Activated CD4-positive, alpha-beta memory T cell treated with anti-CD3 and anti-CD28 coated beads, Interleukin-2, amount 10 ng/mL, durations not matched to agents 7 days and 5 days (primary cell): ENCODE data around the gene FOXJ1. TPM values are rescaled to one million over a fixed set of nuclear protein-coding genes. Genes with fewer than 3 reads are reported as not detected.

Experiments
- CTCF ChIA-PET: fragments of 350-600 bp; sonication (Branson Sonifier 250); formaldehyde crosslinking; loops from one replicate; lab custom pipeline; 2021; ENCODE audit warnings: antibody characterized with exemption, inconsistent platforms; lab: Charles Lee
- POLR2A ChIA-PET: fragments of 350-600 bp; sonication (Branson Sonifier 250); formaldehyde crosslinking; loops from one replicate; lab custom pipeline; 2021; ENCODE audit warnings: antibody characterized with exemption; lab: Charles Lee
- DNase-seq: peaks from one replicate; pipeline ENCODE4 v3.0.0-alpha.2; 2020
- H3K27ac Mint-ChIP-seq: one replicate; pipeline ENCODE4 v1.8.0; 2021; ENCODE audit warnings: mild to moderate bottlenecking, mixed read lengths
- H3K27me3 Mint-ChIP-seq: one replicate; pipeline ENCODE4 v1.8.0; 2021; ENCODE audit warnings: mixed read lengths
- H3K36me3 Mint-ChIP-seq: one replicate; pipeline ENCODE4 v1.8.0; 2021; ENCODE audit warnings: low read depth, mixed read lengths
- H3K4me1 Mint-ChIP-seq: one replicate; pipeline ENCODE4 v1.8.0; 2021; ENCODE audit warnings: mixed read lengths
- H3K4me3 Mint-ChIP-seq: one replicate; pipeline ENCODE4 v1.8.0; 2021; ENCODE audit warnings: mild to moderate bottlenecking, mixed read lengths
- H3K9me3 Mint-ChIP-seq: one replicate; pipeline ENCODE4 v1.8.0; 2021; ENCODE audit warnings: mixed read lengths
- total RNA-seq, 2 experiments: library from RNA; stranded (reverse); gene quantifications; one replicate each; pipeline ENCODE4 v1.2.3, GENCODE V29; 2021

The FOXJ1 gene
- total RNA-seq, 2 experiments from 2014 or later: 0.13 to 0.15 TPM

- Mint-ChIP-seq H3K9me3 (no peaks in the 10 kb centered on the region), H3K27me3 (no peaks in the 10 kb centered on the region), H3K27ac (no peak overlapping the region), H3K4me3 (no peak overlapping the region), H3K36me3 (peaks cover 17% of the 10 kb centered on the region), H3K4me1 (peaks cover 38% of the 10 kb centered on the region)
- ChIA-PET POLR2A (interaction anchor here (1.0 to 21.2 kb wide), 5 partner anchors 31 to 177 kb away, joined by 3 to 1244 read pairs (median 4); partner anchors contain the start of genes PRPSAP1 and UBALD2), CTCF (interaction anchor here (1.2 to 5.8 kb wide), 3 partner anchors 33 to 163 kb away, joined by 3 to 47 read pairs (median 5); partner anchors contain the start of gene FOXJ1)
- no peak for DNase-seq
These were observed 35.9 kb upstream of the FOXJ1 start for GRCh38 chr17:76176701-76177574.

- POLR2A ChIA-PET: interaction anchor here (0.7 to 21.2 kb wide), 3 partner anchors 29 to 93 kb away, joined by 3 to 1244 read pairs (median 3); partner anchors contain the start of gene UBALD2
- no peak for DNase-seq
- Mint-ChIP-seq H3K9me3 (no peaks in the 10 kb centered on the region), H3K27ac (no peak overlapping the region), H3K27me3 (no peaks in the 10 kb centered on the region), H3K4me1 (peaks cover 11% of the 10 kb centered on the region), H3K36me3 (peaks cover 17% of the 10 kb centered on the region), H3K4me3 (no peak overlapping the region)
- CTCF ChIA-PET: interaction anchor here (0.7 to 1.3 kb wide), 2 partner anchors 9 to 106 kb away, joined by 4 read pairs; no protein-coding TSS in a partner anchor
These were observed 33.0 kb upstream of the FOXJ1 start for GRCh38 chr17:76174037-76174436.

DNA sequence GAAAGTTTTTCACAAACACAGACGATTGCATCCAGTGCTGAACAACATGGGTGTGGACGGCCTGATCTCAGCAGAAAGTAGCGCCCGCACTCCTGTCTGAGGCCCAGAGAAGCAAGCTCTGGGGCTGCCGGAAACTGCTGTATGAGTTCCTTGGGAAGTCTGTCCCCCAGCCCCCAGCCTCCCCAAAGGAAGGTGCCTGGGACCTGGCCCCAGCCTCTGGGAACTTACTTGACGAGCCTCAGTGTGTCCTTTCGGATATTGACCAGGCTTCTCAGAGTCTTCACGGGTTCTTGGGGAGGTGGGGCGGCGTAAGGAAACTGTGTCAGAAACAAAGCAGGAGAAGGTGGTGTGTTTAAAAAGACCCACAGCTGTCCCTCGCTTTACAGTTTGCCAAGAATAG lies 32.4 kb upstream of the FOXJ1 start:
- DNase-seq: no peak
- POLR2A ChIA-PET: interaction anchor here (0.7 to 21.2 kb wide), 3 partner anchors 28 to 94 kb away, joined by 3 to 1244 read pairs (median 3); partner anchors contain the start of gene UBALD2
- CTCF ChIA-PET: interaction anchor here (0.7 to 1.3 kb wide), 2 partner anchors 10 to 106 kb away, joined by 4 read pairs; no protein-coding TSS in a partner anchor
- peaks cover 5% of the 10 kb centered on the region for H3K4me1 Mint-ChIP-seq
- peaks cover 23% of the 10 kb centered on the region for H3K36me3 Mint-ChIP-seq
- no peak overlapping the region for H3K4me3 Mint-ChIP-seq
- H3K27me3 Mint-ChIP-seq: no peaks in the 10 kb centered on the region
- no peak overlapping the region for H3K27ac Mint-ChIP-seq
- H3K9me3 Mint-ChIP-seq: no peaks in the 10 kb centered on the region

DNA sequence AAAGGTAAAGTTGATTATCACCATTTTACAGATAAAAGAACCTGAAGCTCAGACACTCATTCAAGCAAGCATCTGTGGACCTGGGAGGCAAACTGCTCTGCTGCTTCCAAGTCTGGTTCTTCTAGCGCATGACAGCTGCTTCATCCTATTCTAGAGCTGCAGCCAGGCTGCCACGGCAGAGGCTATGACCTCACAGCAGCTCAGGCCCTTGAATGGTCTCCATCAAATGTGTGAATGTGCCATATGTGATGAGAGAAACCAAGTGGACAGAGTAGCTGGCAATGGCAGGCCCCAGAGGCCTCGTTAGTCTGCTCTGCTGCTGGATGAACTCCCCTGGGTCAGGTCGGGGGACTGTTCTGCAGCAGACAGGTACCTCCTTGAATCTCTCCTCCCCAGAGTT lies 30.7 kb upstream of the FOXJ1 start:
- CTCF ChIA-PET: interaction anchor here (1.3 to 1.5 kb wide), 2 partner anchors 10 to 108 kb away, joined by 4 to 6 read pairs; no protein-coding TSS in a partner anchor
- H3K36me3 Mint-ChIP-seq: peaks cover 32% of the 10 kb centered on the region
- H3K4me3 Mint-ChIP-seq: no peak overlapping the region
- peaks cover 2% of the 10 kb centered on the region for H3K4me1 Mint-ChIP-seq
- DNase-seq: no peak
- no peaks in the 10 kb centered on the region for H3K9me3 Mint-ChIP-seq
- POLR2A ChIA-PET: interaction anchor here (1.0 to 1.2 kb wide), 2 partner anchors 8 to 29 kb away, joined by 3 to 4 read pairs; no protein-coding TSS in a partner anchor
- no peak overlapping the region for H3K27ac Mint-ChIP-seq
- no peaks in the 10 kb centered on the region for H3K27me3 Mint-ChIP-seq

DNA sequence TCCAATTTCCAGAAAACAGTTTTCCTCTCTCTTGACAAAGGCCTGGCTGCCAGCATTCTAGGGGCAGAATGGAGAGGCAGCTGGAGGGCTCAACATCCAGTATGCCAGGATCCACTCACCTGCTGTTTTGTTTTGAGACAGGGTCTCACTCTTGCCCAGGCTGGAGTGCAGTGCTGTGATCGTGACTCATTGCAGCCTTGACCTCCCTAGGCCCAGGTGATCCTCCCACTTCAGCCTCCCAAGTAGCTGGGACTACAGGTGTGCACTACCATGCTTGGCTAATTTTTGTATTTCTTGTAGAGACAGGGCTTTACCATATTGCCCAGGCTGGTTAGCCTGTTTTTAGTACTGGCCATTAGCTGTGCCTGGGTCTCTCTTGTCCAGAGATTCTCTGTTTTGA lies 29.1 kb upstream of the FOXJ1 start:
- Mint-ChIP-seq H3K4me3 (no peak overlapping the region), H3K9me3 (no peaks in the 10 kb centered on the region), H3K27me3 (no peaks in the 10 kb centered on the region), H3K36me3 (peaks cover 33% of the 10 kb centered on the region), H3K27ac (no peak overlapping the region), H3K4me1 (peaks cover 3% of the 10 kb centered on the region)
- DNase-seq: no peak
- CTCF ChIA-PET: interaction anchor here (1.4 to 1.9 kb wide), 3 partner anchors 9 to 49 kb away, joined by 5 to 8 read pairs (median 6); no protein-coding TSS in a partner anchor
- POLR2A ChIA-PET: interaction anchor here (0.8 to 2.1 kb wide), 6 partner anchors 9 to 99 kb away, joined by 3 to 7 read pairs (median 4); partner anchors contain the start of gene UBALD2

DNA sequence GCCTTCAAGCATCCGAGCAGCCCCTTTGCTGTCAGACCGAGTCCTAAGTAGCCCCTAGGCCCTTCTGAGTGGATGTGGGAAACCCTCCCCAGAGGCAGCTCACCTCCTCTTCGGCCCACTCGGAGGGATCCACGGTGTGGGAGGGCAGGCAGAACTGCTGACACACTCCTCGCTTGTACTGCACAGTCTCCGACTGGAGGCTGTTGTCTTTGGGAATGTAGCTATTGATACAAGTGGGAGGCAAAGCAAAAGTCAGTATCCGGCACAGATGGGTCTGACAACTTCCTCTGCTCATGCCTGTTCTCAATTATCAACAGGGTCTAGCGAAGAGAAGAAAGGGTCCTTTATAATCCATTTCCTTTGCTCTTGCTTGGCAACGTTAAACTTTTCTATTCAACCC lies 25.9 kb upstream of the FOXJ1 start:
- no peak overlapping the region for H3K4me3 Mint-ChIP-seq
- H3K27ac Mint-ChIP-seq: no peak overlapping the region
- no peaks in the 10 kb centered on the region for H3K9me3 Mint-ChIP-seq
- DNase-seq: no peak
- peaks cover 55% of the 10 kb centered on the region for H3K36me3 Mint-ChIP-seq
- ChIA-PET POLR2A (interaction anchor here (1.0 to 1.7 kb wide), 3 partner anchors 12 to 114 kb away, joined by 3 to 5 read pairs (median 4); no protein-coding TSS in a partner anchor), CTCF (interaction anchor here (0.9 to 1.2 kb wide), 3 partner anchors 13 to 113 kb away, joined by 3 to 7 read pairs (median 4); no protein-coding TSS in a partner anchor)
- H3K4me1 Mint-ChIP-seq: peaks cover 4% of the 10 kb centered on the region
- H3K27me3 Mint-ChIP-seq: no peaks in the 10 kb centered on the region

GRCh38 chr17:76166168-76166567 lies 25.1 kb upstream of the FOXJ1 start:
- ChIA-PET POLR2A (interaction anchor here (0.6 to 1.6 kb wide), 4 partner anchors 13 to 114 kb away, joined by 3 to 4 read pairs (median 3); no protein-coding TSS in a partner anchor), CTCF (interaction anchor here (0.9 to 1.3 kb wide), 4 partner anchors 14 to 114 kb away, joined by 3 to 7 read pairs (median 4); no protein-coding TSS in a partner anchor)
- H3K27ac Mint-ChIP-seq: no peak overlapping the region
- no peaks in the 10 kb centered on the region for H3K27me3 Mint-ChIP-seq
- H3K9me3 Mint-ChIP-seq: no peaks in the 10 kb centered on the region
- no peak for DNase-seq
- no peak overlapping the region for H3K4me3 Mint-ChIP-seq
- H3K36me3 Mint-ChIP-seq: peaks cover 62% of the 10 kb centered on the region
- peaks cover 4% of the 10 kb centered on the region for H3K4me1 Mint-ChIP-seq

DNA sequence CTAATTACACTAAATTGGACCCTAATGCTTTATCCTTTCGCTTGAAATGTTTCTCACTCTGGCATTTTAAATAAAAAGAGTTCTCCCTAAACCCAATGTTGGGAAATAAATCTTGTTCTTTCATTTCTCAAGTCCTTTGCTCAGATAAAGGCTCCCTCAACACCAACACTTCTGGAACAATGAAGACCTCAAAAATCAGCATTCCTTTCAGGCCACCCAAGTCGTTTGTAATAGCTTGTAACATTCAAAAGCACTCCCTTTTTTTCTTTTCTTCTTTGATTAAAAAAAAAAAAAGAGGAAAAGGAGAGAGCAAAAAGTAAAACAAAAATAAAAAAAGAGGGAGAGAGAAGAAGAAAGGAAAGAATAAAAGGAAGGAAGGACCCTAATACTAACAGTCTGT lies 23.3 kb upstream of the FOXJ1 start:
- CTCF ChIA-PET: no interaction called here
- Mint-ChIP-seq H3K4me1 (peaks cover 4% of the 10 kb centered on the region), H3K4me3 (no peak overlapping the region), H3K9me3 (no peaks in the 10 kb centered on the region), H3K27me3 (no peaks in the 10 kb centered on the region), H3K27ac (no peak overlapping the region), H3K36me3 (peaks cover 59% of the 10 kb centered on the region)
- DNase-seq: no peak
- POLR2A ChIA-PET: interaction anchor here (1.0 kb wide), 1 partner anchor 24 kb away, joined by 3 read pairs; the partner anchor contains the start of gene FOXJ1

DNA sequence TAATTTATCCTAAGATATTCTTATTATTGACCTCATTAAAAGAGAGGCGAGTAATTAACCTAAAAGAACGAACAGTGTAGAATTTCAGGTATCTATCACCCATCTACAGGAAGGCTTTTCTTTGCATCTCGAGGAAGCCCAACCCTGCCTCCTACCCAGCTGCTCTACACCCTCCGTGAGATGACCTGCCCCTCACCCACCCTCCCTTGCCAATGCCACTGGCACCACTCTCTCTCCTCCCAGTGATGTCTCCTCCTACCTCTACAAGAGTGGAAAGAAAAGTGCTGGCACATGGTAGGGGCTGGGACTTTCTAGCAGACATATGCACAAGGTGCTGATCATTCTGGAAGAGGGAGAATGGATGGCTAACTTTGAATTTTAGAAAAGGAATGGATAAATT lies 22.9 kb upstream of the FOXJ1 start:
- CTCF ChIA-PET: no interaction called here
- DNase-seq: no peak
- peaks cover 60% of the 10 kb centered on the region for H3K36me3 Mint-ChIP-seq
- no peak overlapping the region for H3K4me3 Mint-ChIP-seq
- POLR2A ChIA-PET: interaction anchor here (1.0 kb wide), 1 partner anchor 23 kb away, joined by 3 read pairs; the partner anchor contains the start of gene FOXJ1
- H3K9me3 Mint-ChIP-seq: no peaks in the 10 kb centered on the region
- H3K27ac Mint-ChIP-seq: no peak overlapping the region
- no peaks in the 10 kb centered on the region for H3K27me3 Mint-ChIP-seq
- H3K4me1 Mint-ChIP-seq: peaks cover 4% of the 10 kb centered on the region

GRCh38 chr17:76161619-76162266 lies 20.7 kb upstream of the FOXJ1 start:
- no peak for DNase-seq
- H3K27ac Mint-ChIP-seq: no peak overlapping the region
- POLR2A ChIA-PET: no interaction called here
- H3K9me3 Mint-ChIP-seq: no peaks in the 10 kb centered on the region
- peaks cover 4% of the 10 kb centered on the region for H3K4me1 Mint-ChIP-seq
- CTCF ChIA-PET: interaction anchor here (0.8 kb wide), 1 partner anchor 118 kb away, joined by 3 read pairs; no protein-coding TSS in a partner anchor
- H3K4me3 Mint-ChIP-seq: no peak overlapping the region
- peaks cover 65% of the 10 kb centered on the region for H3K36me3 Mint-ChIP-seq
- H3K27me3 Mint-ChIP-seq: no peaks in the 10 kb centered on the region

- DNase-seq: no peak
- H3K4me1 Mint-ChIP-seq: peaks cover 1% of the 10 kb centered on the region
- H3K9me3 Mint-ChIP-seq: no peaks in the 10 kb centered on the region
- POLR2A ChIA-PET: interaction anchor here (0.9 kb wide), 1 partner anchor 21 kb away, joined by 3 read pairs; no protein-coding TSS in a partner anchor
- no peak overlapping the region for H3K27ac Mint-ChIP-seq
- CTCF ChIA-PET: interaction anchor here (1.4 to 2.0 kb wide), 2 partner anchors 21 to 119 kb away, joined by 5 to 8 read pairs; no protein-coding TSS in a partner anchor
- no peaks in the 10 kb centered on the region for H3K27me3 Mint-ChIP-seq
- no peak overlapping the region for H3K4me3 Mint-ChIP-seq
- peaks cover 64% of the 10 kb centered on the region for H3K36me3 Mint-ChIP-seq
These were observed 20.0 kb upstream of the FOXJ1 start for GRCh38 chr17:76160896-76161528.
